Glomerular visceral epithelial cell (primary cell): ENCODE results near the gene MAP4K1.
A peak's percentile ranks its signal among the peaks of the same experiment; 100 is the strongest.
"Not testable (repeated sequence)": the region's sequence is repeated elsewhere in the genome, so short reads cannot be mapped to it uniquely, and the experiment has no call there.

Experiments used
- DNase-seq: peaks from one replicate; pipeline ENCODE4 v3.0.0-alpha.2; 2016; ENCODE audit errors: extremely low spot score

MAP4K1 gene

DNA sequence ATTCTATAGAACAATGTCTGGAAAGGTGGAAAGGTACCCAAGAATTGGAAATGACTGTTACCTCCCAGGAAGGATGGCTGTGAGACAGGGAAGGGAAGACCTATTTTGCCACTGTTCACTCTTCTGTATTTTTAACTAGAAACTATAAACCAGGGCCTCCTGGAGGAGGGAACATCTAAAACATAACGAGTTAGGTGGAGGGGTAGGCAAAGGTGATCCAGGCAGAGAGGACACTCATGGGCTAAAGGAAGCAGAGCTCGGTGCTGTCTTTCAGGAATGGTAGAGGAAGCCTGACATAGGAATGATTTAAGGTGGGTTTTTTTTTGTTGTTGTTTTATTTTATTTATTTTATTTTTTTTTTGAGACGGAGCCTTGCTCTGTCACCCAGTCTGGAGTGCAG lies 7.1 kb upstream of the MAP4K1 start:
- no peak for DNase-seq

- no peak for DNase-seq
Observed at GRCh38 chr19:38619361-38620174, 1.8 kb upstream of the MAP4K1 start.

- peak; percentile 99 for DNase-seq
Observed at GRCh38 chr19:38618590-38619360, 1.0 kb upstream of the MAP4K1 start, which contains the start of gene EIF3K. Gene EIF3K (plus strand): TSS chr19:38619188. CDS start chr19:38619269, 81 bp downstream.

GRCh38 chr19:38617283-38617763 lies 430 bp downstream of the MAP4K1 start:
- no peak for DNase-seq

GRCh38 chr19:38616265-38616664 lies 1.5 kb downstream of the MAP4K1 start:
- no peak for DNase-seq

DNA sequence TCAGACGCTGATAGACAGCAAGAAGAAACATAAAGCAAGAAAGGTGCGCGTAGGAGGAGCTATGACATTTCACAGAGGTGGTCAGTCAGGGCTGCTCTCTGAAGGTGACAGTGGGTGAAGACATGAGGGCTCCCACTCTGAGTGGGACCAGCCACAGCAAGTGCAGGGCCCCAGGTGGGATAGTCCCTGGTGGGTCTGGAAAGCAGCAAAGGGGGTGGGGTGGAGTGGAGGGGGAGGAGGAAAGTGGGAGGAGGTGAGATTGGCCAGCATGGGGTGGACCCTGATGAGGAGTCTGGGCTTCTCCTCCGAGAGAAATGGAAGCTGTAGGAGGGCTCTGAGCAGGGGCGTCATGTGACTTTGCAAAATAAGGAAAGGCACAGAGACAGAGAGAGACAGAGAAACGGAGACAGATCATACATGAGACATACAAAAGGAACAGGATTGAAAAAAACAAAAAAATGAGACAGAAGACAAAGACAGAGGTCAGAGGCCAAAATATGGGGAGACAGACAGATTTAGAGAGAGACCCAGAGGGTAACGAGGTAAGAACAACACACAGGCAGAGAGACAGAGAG lies 2.7 kb downstream of the MAP4K1 start:
- no peak for DNase-seq

- no peak for DNase-seq
Observed at GRCh38 chr19:38614289-38614688, 3.5 kb downstream of the MAP4K1 start.

DNA sequence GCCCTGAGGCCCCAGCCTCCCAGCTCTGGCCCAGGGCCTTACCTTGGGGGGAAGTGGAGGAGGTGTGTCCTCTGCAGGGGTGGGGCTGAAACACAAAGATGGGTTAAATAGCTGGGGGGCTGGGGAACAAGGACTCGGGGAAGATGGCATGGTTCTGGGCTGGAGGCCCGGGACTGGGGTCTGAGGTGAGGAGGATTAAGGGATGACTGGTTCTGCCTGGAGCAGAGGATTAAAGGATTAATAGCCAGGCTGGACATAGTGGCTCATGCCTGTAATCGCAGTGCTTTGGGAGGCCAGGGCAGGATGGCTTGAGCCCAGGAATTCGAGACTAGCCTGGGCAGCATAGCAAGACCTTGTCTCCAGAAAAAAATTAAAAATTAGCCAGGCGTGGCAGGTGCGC lies 11.6 kb downstream of the MAP4K1 start:
- DNase-seq = no peak

DNA sequence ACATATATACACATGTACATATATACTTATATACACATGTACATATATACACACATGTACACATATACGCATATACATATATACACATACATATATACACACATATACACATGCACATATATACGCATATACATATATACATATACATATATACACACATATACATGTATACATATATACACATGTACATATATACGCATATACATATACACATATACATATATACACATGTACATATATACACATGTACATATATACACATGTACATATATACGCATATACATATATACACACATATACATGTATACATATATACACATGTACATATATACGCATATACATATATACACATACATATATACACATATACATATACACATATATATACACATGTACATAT lies 14.9 kb downstream of the MAP4K1 start:
- DNase-seq = not testable (repeated sequence)

GRCh38 chr19:38599722-38600121 lies 18.0 kb downstream of the MAP4K1 start:
- no peak for DNase-seq

GRCh38 chr19:38597075-38597474 lies 20.7 kb downstream of the MAP4K1 start:
- DNase-seq = no peak

- DNase-seq = no peak
Observed at GRCh38 chr19:38596057-38596981, 21.4 kb downstream of the MAP4K1 start.

- DNase-seq = no peak
Observed at GRCh38 chr19:38592940-38593339, 24.8 kb downstream of the MAP4K1 start.

- DNase-seq = no peak
Observed at GRCh38 chr19:38588041-38588440, 29.7 kb downstream of the MAP4K1 start.

GRCh38 chr19:38587562-38587961 lies 30.2 kb downstream of the MAP4K1 start:
- no peak for DNase-seq

- no peak for DNase-seq
Observed at GRCh38 chr19:38583985-38584305, 33.8 kb downstream of the MAP4K1 start.

DNA sequence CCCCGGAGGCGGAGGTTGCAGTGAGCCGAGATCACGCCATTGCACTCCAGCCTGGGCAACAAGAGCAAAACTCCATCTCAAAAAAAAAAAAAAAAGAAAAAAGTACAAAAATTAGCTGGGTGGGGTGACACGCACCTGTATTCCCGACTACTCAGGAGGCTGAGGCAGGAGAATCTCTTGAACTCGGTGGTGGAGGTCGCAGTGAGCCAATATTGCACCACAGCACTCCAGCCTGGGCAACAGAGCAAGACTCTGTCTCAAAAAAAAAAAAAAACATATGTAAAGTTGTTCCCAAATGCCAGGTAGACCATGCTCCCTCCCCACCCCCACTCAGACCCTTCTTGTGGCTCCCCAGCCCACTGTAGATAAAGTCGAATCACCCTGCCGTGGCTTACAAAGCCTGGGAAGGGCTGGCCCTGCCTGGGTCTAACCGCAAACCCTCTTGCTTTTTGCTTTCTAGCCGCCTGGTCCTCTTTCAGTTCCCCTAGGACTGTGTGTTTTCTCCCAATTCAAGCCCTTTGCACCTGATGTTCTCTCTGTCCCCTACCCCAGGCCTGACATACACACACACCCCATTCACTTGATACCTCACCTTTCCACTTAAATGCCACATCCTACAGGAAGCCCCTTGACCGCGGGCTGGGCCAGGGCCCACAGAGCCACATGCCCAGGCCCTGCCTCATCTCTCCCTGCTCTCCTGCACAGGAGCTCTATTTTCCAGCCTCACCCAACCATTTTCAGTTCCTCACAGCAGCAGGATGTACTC lies 34.4 kb downstream of the MAP4K1 start:
- no peak for DNase-seq

GRCh38 chr19:38580080-38580479 lies 37.7 kb downstream of the MAP4K1 start:
- no peak for DNase-seq

DNA sequence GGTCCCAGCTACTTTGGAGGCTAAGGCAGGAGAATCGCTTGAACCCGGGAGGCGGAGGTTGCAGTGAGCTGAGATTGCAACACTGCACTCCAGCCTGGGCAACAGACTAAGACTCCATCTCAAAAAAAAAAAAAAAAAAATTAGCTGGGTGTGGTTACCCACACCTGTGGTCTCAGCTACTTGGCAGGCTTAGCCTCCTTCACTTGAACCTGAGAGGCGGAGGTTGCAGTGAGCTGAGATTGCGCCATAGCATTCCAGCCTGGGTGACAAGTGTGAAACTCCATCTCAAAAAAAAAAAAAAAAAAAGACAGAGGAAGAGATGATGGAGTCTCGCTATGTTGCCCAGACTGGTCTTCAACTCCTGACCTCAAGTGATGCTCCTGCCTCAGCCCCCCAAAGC lies 38.4 kb downstream of the MAP4K1 start:
- DNase-seq = not testable (repeated sequence)

DNA sequence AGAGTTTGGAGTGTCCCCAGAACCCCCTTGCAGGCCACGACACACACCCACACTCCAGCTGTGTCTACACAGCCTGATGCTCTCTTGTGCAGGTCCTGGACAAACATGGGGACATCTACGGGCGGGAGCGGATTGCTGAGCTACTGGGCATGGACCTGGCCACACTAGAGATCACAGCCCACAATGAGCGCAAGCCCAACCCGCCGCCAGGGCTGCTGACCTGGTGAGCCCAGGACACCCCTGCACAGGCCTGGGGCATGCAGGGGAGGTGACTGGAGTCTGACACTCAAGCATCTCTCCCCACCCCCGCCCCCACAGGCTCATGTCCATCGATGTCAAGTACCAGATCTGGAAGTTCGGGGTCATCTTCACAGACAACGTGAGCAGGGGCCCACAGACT lies 39.9 kb downstream of the MAP4K1 start:
- no peak for DNase-seq

- DNase-seq = no peak
Observed at GRCh38 chr19:38571682-38572081, 46.1 kb downstream of the MAP4K1 start.
